Ishikawa (cell line): ENCODE measurements around the gene BCL2L2.

Experiments used
- CEBPB ChIP-seq: IDR thresholded peaks from 2 replicates; pipeline ENCODE4 v1.6.1; 2012
- CREB1 ChIP-seq: IDR thresholded peaks from 2 replicates; pipeline ENCODE4 v1.6.1; 2012; ENCODE audit warnings: low read depth
- EGR1 ChIP-seq: IDR thresholded peaks from 2 replicates; pipeline ENCODE4 v1.6.1; 2012
- EP300 ChIP-seq: IDR thresholded peaks from 2 replicates; pipeline ENCODE4 v1.6.1; 2012; ENCODE audit warnings: borderline replicate concordance
- FOXM1 ChIP-seq: IDR thresholded peaks from 2 replicates; pipeline ENCODE4 v1.6.1; 2012; ENCODE audit warnings: low read depth, borderline replicate concordance
- NFIC ChIP-seq: IDR thresholded peaks from 2 replicates; pipeline ENCODE4 v1.6.1; 2012
- RAD21 ChIP-seq: IDR thresholded peaks from 2 replicates; pipeline ENCODE4 v1.6.1; 2012; ENCODE audit warnings: low read depth
- TAF1 ChIP-seq: IDR thresholded peaks from 2 replicates; pipeline ENCODE4 v1.6.1; 2012; ENCODE audit warnings: low read depth, mild to moderate bottlenecking
- TCF12 ChIP-seq: IDR thresholded peaks from 2 replicates; pipeline ENCODE4 v1.6.1; 2012; ENCODE audit warnings: low read depth
- TEAD4 ChIP-seq: IDR thresholded peaks from 2 replicates; pipeline ENCODE4 v1.6.1; 2012
- YY1 ChIP-seq: IDR thresholded peaks from 2 replicates; pipeline ENCODE4 v1.6.1; 2012; ENCODE audit warnings: low read depth
- ZBTB7A ChIP-seq: IDR thresholded peaks from 2 replicates; pipeline ENCODE4 v1.6.1; 2012; ENCODE audit warnings: low read depth
- TF ChIP-seq, protein P1 (sequence below): IDR thresholded peaks from 2 replicates; pipeline ENCODE4 v1.6.1; 2012
- TF ChIP-seq, protein P2 (sequence below): IDR thresholded peaks from 2 replicates; pipeline ENCODE4 v1.6.1; 2012; ENCODE audit warnings: low read depth, mild to moderate bottlenecking
- TF ChIP-seq, protein P3 (sequence below): IDR thresholded peaks from 2 replicates; pipeline ENCODE4 v1.6.1; 2012

Gene BCL2L2

DNA sequence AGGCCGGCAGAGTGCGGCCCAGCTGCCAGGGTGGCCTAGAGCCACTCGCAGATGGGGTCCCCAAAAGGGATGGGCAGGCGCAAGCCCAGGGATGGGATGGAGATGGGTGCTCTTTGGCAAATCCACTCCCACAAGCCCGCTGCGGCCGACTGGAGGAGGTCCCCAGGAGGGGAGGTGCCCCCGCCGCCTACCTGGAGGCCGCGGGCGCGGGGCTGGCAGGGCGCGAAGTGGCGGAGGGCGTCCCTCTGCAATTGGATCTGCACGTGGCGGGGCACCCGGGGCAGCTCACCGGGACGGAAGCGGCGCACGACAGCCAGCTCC lies 4.7 kb upstream of the BCL2L2 start:
- TF ChIP-seq TAF1 (peak; percentile 49), EGR1 (no peak), FOXM1 (no peak), CEBPB (no peak), ZBTB7A (no peak), RAD21 (no peak), TEAD4 (no peak), EP300 (no peak), YY1 (0 out of 2 replicates have a peak, but pooled peaks have one; percentile 22), TCF12 (no peak; the same call in 1 of the 2 replicates), NFIC (no peak), CREB1 (no peak)
- TF ChIP-seq, protein P1, sequence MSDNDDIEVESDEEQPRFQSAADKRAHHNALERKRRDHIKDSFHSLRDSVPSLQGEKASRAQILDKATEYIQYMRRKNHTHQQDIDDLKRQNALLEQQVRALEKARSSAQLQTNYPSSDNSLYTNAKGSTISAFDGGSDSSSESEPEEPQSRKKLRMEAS = peak; percentile 96
- TF ChIP-seq, protein P2, sequence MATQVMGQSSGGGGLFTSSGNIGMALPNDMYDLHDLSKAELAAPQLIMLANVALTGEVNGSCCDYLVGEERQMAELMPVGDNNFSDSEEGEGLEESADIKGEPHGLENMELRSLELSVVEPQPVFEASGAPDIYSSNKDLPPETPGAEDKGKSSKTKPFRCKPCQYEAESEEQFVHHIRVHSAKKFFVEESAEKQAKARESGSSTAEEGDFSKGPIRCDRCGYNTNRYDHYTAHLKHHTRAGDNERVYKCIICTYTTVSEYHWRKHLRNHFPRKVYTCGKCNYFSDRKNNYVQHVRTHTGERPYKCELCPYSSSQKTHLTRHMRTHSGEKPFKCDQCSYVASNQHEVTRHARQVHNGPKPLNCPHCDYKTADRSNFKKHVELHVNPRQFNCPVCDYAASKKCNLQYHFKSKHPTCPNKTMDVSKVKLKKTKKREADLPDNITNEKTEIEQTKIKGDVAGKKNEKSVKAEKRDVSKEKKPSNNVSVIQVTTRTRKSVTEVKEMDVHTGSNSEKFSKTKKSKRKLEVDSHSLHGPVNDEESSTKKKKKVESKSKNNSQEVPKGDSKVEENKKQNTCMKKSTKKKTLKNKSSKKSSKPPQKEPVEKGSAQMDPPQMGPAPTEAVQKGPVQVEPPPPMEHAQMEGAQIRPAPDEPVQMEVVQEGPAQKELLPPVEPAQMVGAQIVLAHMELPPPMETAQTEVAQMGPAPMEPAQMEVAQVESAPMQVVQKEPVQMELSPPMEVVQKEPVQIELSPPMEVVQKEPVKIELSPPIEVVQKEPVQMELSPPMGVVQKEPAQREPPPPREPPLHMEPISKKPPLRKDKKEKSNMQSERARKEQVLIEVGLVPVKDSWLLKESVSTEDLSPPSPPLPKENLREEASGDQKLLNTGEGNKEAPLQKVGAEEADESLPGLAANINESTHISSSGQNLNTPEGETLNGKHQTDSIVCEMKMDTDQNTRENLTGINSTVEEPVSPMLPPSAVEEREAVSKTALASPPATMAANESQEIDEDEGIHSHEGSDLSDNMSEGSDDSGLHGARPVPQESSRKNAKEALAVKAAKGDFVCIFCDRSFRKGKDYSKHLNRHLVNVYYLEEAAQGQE = no peak
- TF ChIP-seq, protein P3, sequence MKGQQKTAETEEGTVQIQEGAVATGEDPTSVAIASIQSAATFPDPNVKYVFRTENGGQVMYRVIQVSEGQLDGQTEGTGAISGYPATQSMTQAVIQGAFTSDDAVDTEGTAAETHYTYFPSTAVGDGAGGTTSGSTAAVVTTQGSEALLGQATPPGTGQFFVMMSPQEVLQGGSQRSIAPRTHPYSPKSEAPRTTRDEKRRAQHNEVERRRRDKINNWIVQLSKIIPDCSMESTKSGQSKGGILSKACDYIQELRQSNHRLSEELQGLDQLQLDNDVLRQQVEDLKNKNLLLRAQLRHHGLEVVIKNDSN = no peak

DNA sequence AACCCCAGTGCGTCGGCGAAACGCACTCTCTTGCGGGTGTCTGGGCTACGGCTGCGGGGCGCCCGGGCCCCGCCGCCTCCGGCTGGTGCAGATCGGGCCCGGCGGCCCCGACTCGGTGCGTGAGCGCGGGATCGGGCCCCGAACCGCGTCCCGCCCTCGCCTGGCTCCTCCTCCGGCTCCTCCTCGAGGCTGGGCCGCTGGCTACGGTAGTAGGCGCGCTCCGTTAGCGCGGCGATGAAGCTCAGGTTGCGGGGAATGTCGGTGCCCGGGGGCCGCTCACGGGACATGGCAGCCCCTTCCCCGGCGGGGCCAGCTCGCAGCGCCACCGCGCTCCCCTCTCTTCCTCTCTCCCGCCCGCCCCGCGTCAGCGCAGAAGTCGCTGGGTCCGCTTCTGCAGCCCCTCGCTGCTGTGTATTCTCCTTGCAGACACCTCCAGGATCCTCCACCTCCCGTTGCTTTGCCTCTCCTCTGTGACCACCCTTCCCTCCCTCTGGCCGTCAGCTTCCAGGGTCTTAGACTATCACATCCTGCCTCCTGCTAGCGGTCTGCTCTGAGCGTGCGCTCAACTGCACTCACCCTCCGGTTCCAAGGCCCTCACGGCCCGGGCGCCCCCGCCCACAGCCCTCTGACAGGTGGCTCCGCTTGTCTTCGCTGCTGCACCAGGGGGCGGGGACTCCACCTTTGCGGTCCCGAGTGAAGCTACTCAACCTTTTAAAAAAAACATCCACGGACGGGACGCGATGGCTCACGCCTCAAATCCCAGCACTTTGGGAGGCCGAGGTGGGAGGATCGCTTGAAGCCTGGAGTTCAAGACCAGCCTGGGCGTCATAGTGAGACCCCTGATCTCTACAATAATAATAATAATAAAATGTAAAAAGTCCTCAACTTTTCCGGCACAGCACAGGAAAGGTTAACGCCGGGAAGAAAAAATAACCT lies 4.1 kb upstream of the BCL2L2 start, which contains the start of gene PPP1R3E:
Gene PPP1R3E (minus strand): TSS at position 570 of the 936 bp plus-strand sequence. CDS start 283 bp downstream, at position 287.
- TF ChIP-seq, protein P3 = no peak
- no peak; the same call in 1 of the 2 replicates for TF ChIP-seq EGR1
- TF ChIP-seq RAD21 = no peak
- no peak for TF ChIP-seq CREB1
- TF ChIP-seq, protein P2 = no peak
- no peak for TF ChIP-seq EP300
- no peak for TF ChIP-seq FOXM1
- TF ChIP-seq TCF12 = 0 out of 2 replicates have a peak, but pooled peaks have one; percentile 14
- no peak for TF ChIP-seq YY1
- no peak for TF ChIP-seq CEBPB
- no peak for TF ChIP-seq NFIC
- TF ChIP-seq ZBTB7A = no peak
- TF ChIP-seq TAF1 = 0 out of 2 replicates have a peak, but pooled peaks have one; percentile 2
- no peak for TF ChIP-seq TEAD4
- TF ChIP-seq, protein P1 = 0 out of 2 replicates have a peak, but pooled peaks have one; percentile 30

DNA sequence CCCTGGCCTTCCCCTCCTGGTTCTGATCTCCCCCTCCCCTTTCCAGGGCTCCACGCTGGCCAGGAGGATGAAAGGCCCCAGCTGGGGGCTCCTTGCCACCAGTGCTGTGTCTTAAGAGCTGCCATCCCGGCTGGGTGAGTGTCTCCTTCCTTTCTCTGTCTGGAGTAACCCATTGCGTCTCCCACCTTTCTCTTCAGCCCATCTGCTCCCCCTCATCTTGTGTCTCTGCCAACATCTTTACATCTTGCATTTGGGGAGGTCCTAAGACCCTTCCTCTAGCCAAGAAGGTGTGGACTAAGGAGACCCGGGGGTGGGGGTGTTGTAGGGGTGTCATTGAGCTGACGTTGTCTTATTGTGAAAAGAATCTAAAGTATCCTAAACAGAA lies 505 bp downstream of the BCL2L2 start:
- TF ChIP-seq ZBTB7A (no peak), NFIC (no peak), FOXM1 (no peak), RAD21 (no peak), CREB1 (no peak), TAF1 (no peak), EGR1 (no peak), TEAD4 (no peak), CEBPB (no peak), YY1 (no peak), TCF12 (no peak)
- TF ChIP-seq, protein P1 = no peak
- TF ChIP-seq, protein P2 = no peak
- TF ChIP-seq, protein P3 = no peak
